Endothelial cell of umbilical vein (primary cell): ENCODE data around the gene TXNRD2. TPM values are rescaled to one million over a fixed set of nuclear protein-coding genes. Genes with fewer than 3 reads are reported as not detected.

Experiments used
- BruUV-seq: library from RNA; stranded (reverse); fragments of 400-500 nt; replicated peaks from 2 replicates; lab custom pipeline; 2021; lab: Mats Ljungman, UMichigan
- CTCF ChIA-PET: fragments of 300-600, 350-600 bp; sonication (Branson Sonifier 250); formaldehyde crosslinking; loops from one replicate; lab custom pipeline; 2021; ENCODE audit warnings: antibody characterized with exemption, inconsistent platforms; lab: Charles Lee
- POLR2A ChIA-PET: fragments of 300-600, 350-600 bp; sonication (Branson Sonifier 250); formaldehyde crosslinking; loops from one replicate; lab custom pipeline; 2021; ENCODE audit warnings: antibody characterized with exemption, inconsistent platforms; lab: Charles Lee
- DNase-seq: peaks from one replicate; pipeline ENCODE4 v3.0.0-alpha.2; 2011; ENCODE audit warnings: low read depth, low spot score
- FAIRE-seq: peaks from 2 replicates; lab custom pipeline; 2011; peaks lifted over from hg19 to GRCh38; lab: Jason Lieb, UNC
- H2AFZ ChIP-seq: 2 replicates; pipeline ENCODE4 v1.6.0; 2012; ENCODE audit warnings: low read depth, low read length, control low read depth, inconsistent platforms
- H3K27ac ChIP-seq: 2 replicates; pipeline ENCODE4 v1.5.1; 2011; ENCODE audit warnings: low read depth, mild to moderate bottlenecking, control low read depth, low read length, moderate library complexity; ENCODE audit not compliant: insufficient read depth
- H3K27me3 ChIP-seq, 2 experiments: 2 replicates each; pipeline versions ENCODE4 v1.6.0 to v1.6.1; 2011; ENCODE audit warnings: low read length in 2 of 2, mixed read lengths in 1 of 2; ENCODE audit not compliant: control insufficient read depth in 2 of 2, insufficient read depth in 2 of 2
- H3K36me3 ChIP-seq, 2 experiments: 2 replicates in 1 of 2; 3 replicates in 1 of 2; pipeline ENCODE4 v1.5.1; 2011; ENCODE audit warnings: low read length in 2 of 2, mild to moderate bottlenecking in 1 of 2, moderate library complexity in 1 of 2; ENCODE audit not compliant: control insufficient read depth in 2 of 2, insufficient read depth in 2 of 2; ENCODE audit errors: extremely low read depth in 1 of 2
- H3K4me1 ChIP-seq: 3 replicates; pipeline ENCODE4 v1.5.1; 2011; ENCODE audit warnings: mild to moderate bottlenecking, low read length; ENCODE audit not compliant: control insufficient read depth, insufficient read depth; ENCODE audit errors: extremely low read depth
- H3K4me2 ChIP-seq: 2 replicates; pipeline ENCODE4 v1.6.1; 2011; ENCODE audit warnings: low read length, control low read depth, mixed read lengths; ENCODE audit not compliant: insufficient read depth
- H3K4me3 ChIP-seq, 3 experiments: fragments of 200-600 bp in 1 of 3; sonication (generic), shearing (Covaris generic) in 1 of 3; replicated peaks in 1 of 3; 2 replicates each; pipeline ENCODE4 v1.5.1; 2011 to 2016; ENCODE audit warnings: control low read depth in 3 of 3, low read length in 3 of 3, mild to moderate bottlenecking in 2 of 3, inconsistent platforms in 1 of 3, low read depth in 1 of 3, moderate library complexity in 1 of 3; ENCODE audit not compliant: insufficient read depth in 1 of 3
- H3K79me2 ChIP-seq: 2 replicates; pipeline ENCODE4 v1.6.0; 2012; ENCODE audit warnings: low read length, inconsistent platforms; ENCODE audit not compliant: control insufficient read depth, insufficient read depth
- H3K9ac ChIP-seq: replicated peaks from 2 replicates; pipeline ENCODE3; 2011; ENCODE audit warnings: low read length, control low read depth; ENCODE audit not compliant: insufficient read depth; ENCODE audit errors: extremely low read depth
- H3K9me1 ChIP-seq: replicated peaks from 3 replicates; pipeline ENCODE4 v1.6.0; 2011; ENCODE audit warnings: mild to moderate bottlenecking, low read length; ENCODE audit not compliant: control insufficient read depth, insufficient read depth; ENCODE audit errors: extremely low read depth
- H3K9me3 ChIP-seq: replicated peaks from 2 replicates; pipeline ENCODE4 v1.5.1; 2012; ENCODE audit warnings: low read length, inconsistent platforms; ENCODE audit not compliant: control insufficient read depth, insufficient read depth
- H4K20me1 ChIP-seq: replicated peaks from 2 replicates; pipeline ENCODE3; 2011; ENCODE audit warnings: mild to moderate bottlenecking, low read length; ENCODE audit not compliant: control insufficient read depth, insufficient read depth; ENCODE audit errors: extremely low read depth
- EZH2 ChIP-seq: IDR thresholded peaks from 2 replicates; pipeline ENCODE4 v1.6.1; 2012; ENCODE audit warnings: borderline replicate concordance, low read depth, mild to moderate bottlenecking, moderate library complexity, low read length, inconsistent platforms; ENCODE audit not compliant: severe bottlenecking
- FOS ChIP-seq: IDR thresholded peaks from 2 replicates; pipeline ENCODE4 v1.6.1; 2011; ENCODE audit warnings: mild to moderate bottlenecking, low read length, moderate library complexity, borderline replicate concordance; ENCODE audit not compliant: insufficient read depth
- GATA2 ChIP-seq: IDR thresholded peaks from 2 replicates; pipeline ENCODE4 v1.7.0; 2011; ENCODE audit warnings: low read depth, mild to moderate bottlenecking, moderate library complexity, mixed read lengths, low read length; ENCODE audit not compliant: insufficient read length, insufficient read depth
- JUN ChIP-seq: IDR thresholded peaks from 2 replicates; pipeline ENCODE4 v1.6.1; 2011; ENCODE audit warnings: borderline replicate concordance, low read depth; ENCODE audit not compliant: insufficient read length, insufficient read depth
- MYC ChIP-seq: IDR thresholded peaks from one replicate; pipeline ENCODE4 v1.6.1; 2011; ENCODE audit warnings: mild to moderate bottlenecking, low read depth, low read length
- POLR2A ChIP-seq: IDR thresholded peaks from 2 replicates; pipeline ENCODE4 v1.6.1; 2012; ENCODE audit warnings: low read depth, mild to moderate bottlenecking, control low read depth, low read length
- POLR2AphosphoS5 ChIP-seq: IDR thresholded peaks from 2 replicates; pipeline ENCODE4 v1.6.1; 2012; ENCODE audit warnings: low read depth, mild to moderate bottlenecking, control low read depth, low read length, moderate library complexity; ENCODE audit not compliant: insufficient read depth
- dilution Hi-C: fragments of 300-500 bp; cut with MboI; formaldehyde crosslinking; loops from one replicate; pipeline ENCODE4 v1.15.0; 2019; ENCODE audit warnings: low sequenced_read_pairs; ENCODE audit not compliant: extremely low pct_ligation_motif_present
- intact Hi-C: fragments of 100-400 bp; cut with micrococcal nuclease; formaldehyde crosslinking; loops from one replicate; pipeline ENCODE4 v1.10.0; 2022
- polyA plus RNA-seq, 4 experiments: library from polyadenylated mRNA; depleted of rRNA in 3 of 4; stranded (reverse) in 3 of 4; unstranded in 1 of 4; fragments of >200 nt; gene quantifications; 2 replicates each; pipeline versions ENCODE4 v1.2.1 to v1.2.3, GENCODE V29; 2011 to 2012; ENCODE audit warnings: missing spikeins in 1 of 4
- total RNA-seq: library from RNA; stranded (reverse); gene quantifications from 2 replicates; pipeline ENCODE4 v1.2.3, GENCODE V29; 2021
- TF ChIP-seq, protein P1 (sequence below): IDR thresholded peaks from 2 replicates; pipeline ENCODE4 v1.6.1; 2011; ENCODE audit not compliant: insufficient read depth, insufficient read length
- TF ChIP-seq, protein P2 (sequence below), 2 donors: IDR thresholded peaks; 1 replicate in 1 of 2; 2 replicates in 1 of 2; pipeline ENCODE4 v1.5.1; 2011; ENCODE audit warnings: low read length in 2 of 2, mild to moderate bottlenecking in 2 of 2, moderate library complexity in 2 of 2, control low read depth in 1 of 2, inconsistent platforms in 1 of 2, low read depth in 1 of 2; ENCODE audit not compliant: insufficient read depth in 1 of 2; ENCODE audit errors: extremely low read depth in 1 of 2

Gene TXNRD2
- total and polyA plus RNA-seq, 2 donors (not counting 3 experiments of a cell fraction or from before 2014, with no cell fraction given), result 211 to 440 TPM

DNA sequence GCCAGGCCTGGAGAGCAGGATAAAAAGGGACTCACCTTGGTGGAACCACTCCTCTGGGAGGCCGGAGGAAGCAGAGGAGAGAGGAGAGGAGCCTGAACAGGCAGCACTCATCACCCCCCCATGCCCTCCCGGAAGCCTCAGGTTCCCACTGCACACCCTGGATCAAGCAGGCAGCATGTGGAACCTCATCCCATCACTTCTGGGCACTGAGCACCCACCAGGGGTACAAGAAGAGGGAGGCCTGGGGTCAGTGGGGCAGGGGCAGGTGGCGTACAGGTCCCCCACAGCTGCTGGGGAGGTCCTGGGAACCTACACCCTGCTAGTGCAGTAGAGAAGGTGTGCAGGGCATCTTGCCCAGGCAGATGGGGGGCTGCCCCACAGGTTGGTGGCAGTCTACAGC, 35.1 kb upstream of the TXNRD2 start:
- no peak overlapping the region for H2AFZ ChIP-seq
- FAIRE-seq (no peak), DNase-seq (no peak)
- H3K4me1 ChIP-seq, result peaks cover 19% of the 10 kb centered on the region
- H3K9me1 ChIP-seq, result no peaks in the 10 kb centered on the region
- H3K9me3 ChIP-seq, result no peaks in the 10 kb centered on the region
- CTCF ChIA-PET, result interaction anchor here (1.5 to 4.6 kb wide), 2 partner anchors 10 to 36 kb away, joined by 3 to 26 read pairs; no protein-coding TSS in a partner anchor
- no peak overlapping the region for H3K4me3 ChIP-seq
- no peak overlapping the region for H3K9ac ChIP-seq
- POLR2A ChIA-PET, result no interaction called here
- H3K79me2 ChIP-seq, result no peaks in the 10 kb centered on the region
- TF ChIP-seq POLR2AphosphoS5 (no peak), JUN (no peak), FOS (no peak), EZH2 (no peak), POLR2A (no peak), GATA2 (no peak), MYC (no peak)
- TF ChIP-seq, protein P1, sequence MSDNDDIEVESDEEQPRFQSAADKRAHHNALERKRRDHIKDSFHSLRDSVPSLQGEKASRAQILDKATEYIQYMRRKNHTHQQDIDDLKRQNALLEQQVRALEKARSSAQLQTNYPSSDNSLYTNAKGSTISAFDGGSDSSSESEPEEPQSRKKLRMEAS, result no peak
- TF ChIP-seq, protein P2, sequence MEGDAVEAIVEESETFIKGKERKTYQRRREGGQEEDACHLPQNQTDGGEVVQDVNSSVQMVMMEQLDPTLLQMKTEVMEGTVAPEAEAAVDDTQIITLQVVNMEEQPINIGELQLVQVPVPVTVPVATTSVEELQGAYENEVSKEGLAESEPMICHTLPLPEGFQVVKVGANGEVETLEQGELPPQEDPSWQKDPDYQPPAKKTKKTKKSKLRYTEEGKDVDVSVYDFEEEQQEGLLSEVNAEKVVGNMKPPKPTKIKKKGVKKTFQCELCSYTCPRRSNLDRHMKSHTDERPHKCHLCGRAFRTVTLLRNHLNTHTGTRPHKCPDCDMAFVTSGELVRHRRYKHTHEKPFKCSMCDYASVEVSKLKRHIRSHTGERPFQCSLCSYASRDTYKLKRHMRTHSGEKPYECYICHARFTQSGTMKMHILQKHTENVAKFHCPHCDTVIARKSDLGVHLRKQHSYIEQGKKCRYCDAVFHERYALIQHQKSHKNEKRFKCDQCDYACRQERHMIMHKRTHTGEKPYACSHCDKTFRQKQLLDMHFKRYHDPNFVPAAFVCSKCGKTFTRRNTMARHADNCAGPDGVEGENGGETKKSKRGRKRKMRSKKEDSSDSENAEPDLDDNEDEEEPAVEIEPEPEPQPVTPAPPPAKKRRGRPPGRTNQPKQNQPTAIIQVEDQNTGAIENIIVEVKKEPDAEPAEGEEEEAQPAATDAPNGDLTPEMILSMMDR (IDR thresholded peaks at IDR 0.05; ENCODE audit: extremely low read depth in 1 of 2, insufficient read depth in 1 of 2, low read depth in 1 of 2, low read length in 2 of 2), result no peak
- no peaks in the 10 kb centered on the region for H3K27me3 ChIP-seq
- dilution Hi-C loops, result no loop called here
- intact Hi-C loops, result no loop called here
- peaks cover 8 to 62% of the 10 kb centered on the region in 2 experiments for H3K36me3 ChIP-seq
- BruUV-seq, result no TSS peak
- no peak overlapping the region for H3K4me2 ChIP-seq
- no peaks in the 10 kb centered on the region for H4K20me1 ChIP-seq
- no peak overlapping the region for H3K27ac ChIP-seq
